ENCODE results near the gene DYNC1LI1.

DNA sequence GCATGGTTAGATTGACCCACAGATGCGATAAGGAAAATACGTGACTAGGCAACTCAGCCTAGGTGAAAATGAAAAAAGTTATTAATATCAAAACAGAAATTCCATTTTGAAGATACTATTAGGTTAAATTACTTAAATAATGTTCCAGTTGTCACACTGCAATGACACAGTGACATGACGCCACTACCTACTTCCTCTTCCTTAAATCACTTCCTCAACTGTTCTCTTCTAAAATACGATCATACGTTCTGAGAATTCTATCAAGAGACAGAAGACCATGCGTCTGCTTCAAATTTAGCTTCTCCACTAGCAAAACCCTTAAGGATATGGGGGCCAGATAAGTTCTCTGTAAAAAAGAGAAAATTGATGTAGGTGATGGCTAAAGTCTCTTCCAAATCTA, 86.2 kb downstream of the DYNC1LI1 start:
- TF ChIP-seq CTCF (IDR thresholded peaks at IDR 0.05) (no peak), POLR2A (IDR thresholded peaks at IDR 0.05) (no peak)
